ENCODE data around the gene PRR20D. TPM values are rescaled to one million over a fixed set of nuclear protein-coding genes. Genes with fewer than 3 reads are reported as not detected.

PRR20D gene
- total RNA-seq, 4 donors from 2014 or later, result not detected

- intact Hi-C loops (cut with DNase I), result no loop called here
- Histone ChIP-seq H3K4me3 (no peak overlapping the region), H3K27me3 (no peaks in the 10 kb centered on the region), H3K9me3 (no peaks in the 10 kb centered on the region), H3K27ac (no peak overlapping the region), H3K36me3 (no peaks in the 10 kb centered on the region), H3K4me1 (no peaks in the 10 kb centered on the region)
- TF ChIP-seq POLR2A (IDR thresholded peaks at IDR 0.05) (no peak), CTCF (IDR thresholded peaks at IDR 0.05) (no peak)
- 79 to 82% methylated on average over 1 of the region's 1 CpG for WGBS, 2 donors
- no peak for DNase-seq
Observed at GRCh38 chr13:57212989-57213388, 52.6 kb downstream of the PRR20D start.

Small RNA genes lying within 50 kb of the gene (small RNA-seq; reads per million reads assigned to genes)
- gene PRR20FP, result 0 reads per million in 4 donors

Other genes starting within 250 kb of the PRR20D start
- not detected for gene PRR20A, start 19.7 kb upstream of the PRR20D start, total RNA-seq
- gene PRR20B, start 13.1 kb upstream of the PRR20D start, total RNA-seq, result not detected
- not detected for gene PRR20C, start 6.6 kb upstream of the PRR20D start, total RNA-seq
- not detected for gene PRR20E, start 6.6 kb downstream of the PRR20D start, total RNA-seq

Data from esophagus squamous epithelium (tissue), 5 donors.